ENCODE measurements around the gene DRD2.

DRD2 gene

DNA sequence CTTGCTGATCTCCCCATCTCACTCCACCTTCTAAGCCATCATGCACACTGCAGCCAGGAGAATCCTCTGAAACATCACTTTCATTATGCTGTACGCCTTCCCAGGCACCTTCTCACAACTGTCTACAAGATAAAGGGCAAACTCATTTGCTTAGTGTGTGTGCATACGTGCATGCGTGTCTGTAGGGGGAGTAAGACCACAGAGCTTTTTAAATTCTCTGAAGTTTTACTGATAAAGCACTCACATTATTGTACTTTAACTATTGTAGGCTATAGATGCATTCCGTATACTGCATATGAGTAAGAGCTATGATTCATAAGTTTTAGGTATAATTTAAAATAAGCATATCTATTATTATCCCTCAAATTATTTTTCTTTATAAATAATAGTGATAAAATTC lies 102.9 kb downstream of the DRD2 start:
- no peak for TF ChIP-seq ZFX (IDR thresholded peaks at IDR 0.05)
- TF ChIP-seq, protein P1, sequence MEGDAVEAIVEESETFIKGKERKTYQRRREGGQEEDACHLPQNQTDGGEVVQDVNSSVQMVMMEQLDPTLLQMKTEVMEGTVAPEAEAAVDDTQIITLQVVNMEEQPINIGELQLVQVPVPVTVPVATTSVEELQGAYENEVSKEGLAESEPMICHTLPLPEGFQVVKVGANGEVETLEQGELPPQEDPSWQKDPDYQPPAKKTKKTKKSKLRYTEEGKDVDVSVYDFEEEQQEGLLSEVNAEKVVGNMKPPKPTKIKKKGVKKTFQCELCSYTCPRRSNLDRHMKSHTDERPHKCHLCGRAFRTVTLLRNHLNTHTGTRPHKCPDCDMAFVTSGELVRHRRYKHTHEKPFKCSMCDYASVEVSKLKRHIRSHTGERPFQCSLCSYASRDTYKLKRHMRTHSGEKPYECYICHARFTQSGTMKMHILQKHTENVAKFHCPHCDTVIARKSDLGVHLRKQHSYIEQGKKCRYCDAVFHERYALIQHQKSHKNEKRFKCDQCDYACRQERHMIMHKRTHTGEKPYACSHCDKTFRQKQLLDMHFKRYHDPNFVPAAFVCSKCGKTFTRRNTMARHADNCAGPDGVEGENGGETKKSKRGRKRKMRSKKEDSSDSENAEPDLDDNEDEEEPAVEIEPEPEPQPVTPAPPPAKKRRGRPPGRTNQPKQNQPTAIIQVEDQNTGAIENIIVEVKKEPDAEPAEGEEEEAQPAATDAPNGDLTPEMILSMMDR (conservative IDR thresholded peaks at IDR 0.05) = no peak; the same call in 1 of the 2 replicates

DNA sequence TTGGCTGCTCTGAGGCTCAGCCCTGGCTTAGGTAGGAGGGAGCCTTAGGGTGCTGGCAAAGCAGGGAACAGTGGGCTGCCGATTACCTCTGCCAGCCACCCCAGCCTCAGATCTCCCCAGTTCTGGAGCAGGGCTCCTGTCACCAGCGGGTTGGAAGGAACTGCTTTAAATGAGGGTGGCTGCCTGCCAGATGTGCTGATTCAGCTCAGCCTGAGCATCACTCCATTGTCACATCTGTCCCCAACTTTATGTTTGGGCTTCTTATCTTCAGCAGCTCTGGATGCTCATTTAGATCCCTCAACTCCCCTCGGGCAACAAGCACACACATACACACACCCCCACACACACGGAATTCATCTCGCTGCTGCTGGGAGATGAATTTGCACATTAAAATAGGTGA lies 104.6 kb downstream of the DRD2 start:
- no peak overlapping the region for H3K27ac ChIP-seq
- TF ChIP-seq ZFX (IDR thresholded peaks at IDR 0.05) = no peak
- TF ChIP-seq, protein P1 (conservative IDR thresholded peaks at IDR 0.05) = no peak

More for the DNA sequence above, 102.9 kb downstream of the DRD2 start:
- H3K27ac ChIP-seq = no peak overlapping the region

DNA sequence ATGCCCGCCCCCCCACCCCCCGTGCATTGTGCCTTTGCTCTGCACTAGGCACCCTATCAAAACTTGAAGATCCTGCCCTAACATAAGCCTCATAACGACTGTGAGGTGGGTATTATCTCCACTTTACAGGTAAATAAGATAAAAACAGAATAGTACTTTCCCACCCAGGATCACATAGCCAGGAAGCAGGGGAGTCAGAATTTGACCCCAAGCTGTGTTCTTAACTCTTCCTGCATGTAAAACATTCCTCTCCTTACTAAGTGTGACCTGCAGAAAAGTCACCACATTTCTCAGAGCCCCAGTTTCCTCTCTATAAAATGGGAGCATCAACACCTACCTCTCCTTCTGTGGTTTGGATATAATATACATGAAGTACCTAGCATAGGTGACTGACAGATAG lies 105.8 kb downstream of the DRD2 start:
- TF ChIP-seq, protein P1 (conservative IDR thresholded peaks at IDR 0.05) = no peak
- TF ChIP-seq ZFX (IDR thresholded peaks at IDR 0.05) = no peak
- no peak overlapping the region for H3K27ac ChIP-seq

DNA sequence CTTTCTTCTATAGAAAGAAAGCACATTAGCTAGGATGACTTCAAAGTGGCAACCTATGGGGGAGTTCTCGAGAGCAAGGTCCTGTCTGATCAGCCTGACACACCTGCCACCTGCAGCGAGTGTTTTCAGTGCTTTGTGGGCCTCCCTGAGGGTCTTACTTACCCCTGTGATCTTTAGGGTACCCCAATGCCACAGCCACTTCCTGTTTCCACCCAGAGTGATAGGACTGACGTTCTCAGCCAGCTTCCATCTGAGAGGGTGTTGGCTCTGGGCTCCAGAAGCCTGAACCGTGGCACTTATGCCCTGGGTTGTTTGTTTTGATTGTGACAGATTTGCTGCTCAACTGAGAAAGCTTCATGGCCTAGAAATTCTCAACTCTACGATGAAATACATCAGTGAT lies 109.3 kb downstream of the DRD2 start:
- no peak overlapping the region for H3K27ac ChIP-seq
- TF ChIP-seq, protein P1 (conservative IDR thresholded peaks at IDR 0.05) = no peak
- TF ChIP-seq ZFX (IDR thresholded peaks at IDR 0.05) = no peak

DNA sequence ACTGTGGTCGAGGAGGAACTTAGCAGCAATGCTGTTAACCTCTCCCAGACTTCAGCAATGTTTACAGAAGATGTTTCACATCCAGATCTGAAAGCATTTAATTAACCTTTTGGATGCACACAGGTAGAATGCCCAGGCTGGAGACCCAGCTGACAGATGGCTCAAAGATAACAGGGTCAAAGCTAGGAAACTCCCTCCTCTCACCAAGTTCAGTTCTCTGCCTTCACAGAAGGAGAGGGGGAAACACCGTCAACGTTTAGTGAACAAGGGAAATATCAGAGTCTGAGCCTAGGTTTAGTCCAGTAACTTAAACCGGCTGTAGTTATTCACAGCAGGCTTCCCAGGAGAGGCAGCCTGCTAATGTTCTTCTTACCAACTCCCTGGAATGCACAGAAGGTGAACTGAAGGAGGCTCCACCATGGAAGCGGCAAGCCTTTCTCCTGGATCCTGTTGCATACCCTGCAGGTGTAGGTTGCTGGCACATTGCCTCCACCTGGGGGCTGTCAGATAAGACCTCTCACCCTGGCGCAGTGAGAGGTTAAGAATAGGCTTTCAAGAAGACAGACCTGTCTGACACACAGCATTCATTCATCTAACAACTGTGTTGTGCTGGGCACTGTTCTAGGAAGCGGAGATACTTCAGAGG lies 111.1 kb downstream of the DRD2 start:
- H3K27ac ChIP-seq = no peak overlapping the region
- TF ChIP-seq, protein P1 (conservative IDR thresholded peaks at IDR 0.05) = no peak
- TF ChIP-seq ZFX (IDR thresholded peaks at IDR 0.05) = no peak

DNA sequence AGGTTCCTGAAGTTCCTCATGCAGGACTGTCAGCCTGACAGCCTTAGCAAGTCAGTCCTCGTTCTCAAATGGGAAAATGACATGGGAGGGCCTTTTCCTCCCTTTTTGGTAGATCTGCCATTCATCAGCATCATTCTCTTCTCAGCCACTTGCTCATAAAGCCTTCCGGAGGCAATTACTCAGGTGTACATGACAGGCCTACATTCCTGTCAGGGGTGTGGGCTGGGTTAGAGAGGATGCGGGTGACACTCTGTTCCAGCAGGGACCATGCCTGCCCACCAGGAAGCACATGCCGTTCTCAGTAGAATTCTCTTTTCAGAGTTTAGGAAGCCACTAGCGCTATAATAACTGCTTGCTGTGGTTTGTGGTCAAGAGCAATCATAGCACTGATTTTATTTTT lies 111.8 kb downstream of the DRD2 start:
- no peak overlapping the region for H3K27ac ChIP-seq
- no peak for TF ChIP-seq ZFX (IDR thresholded peaks at IDR 0.05)
- TF ChIP-seq, protein P1 (conservative IDR thresholded peaks at IDR 0.05) = no peak
